SK-N-SH treated with all-trans-retinoic acid at 6 μM for 48 hours (cell line): ENCODE data around the gene CADM1.

Experiments used
- ATAC-seq: fragments of 200-7000 bp; cut with Tn5 transposase; 3 replicates; pipeline ENCODE4 v1.9.1; 2020; ENCODE audit warnings: mild to moderate bottlenecking, moderate library complexity
- ARNTL ChIP-seq: fragments of 450-650 bp; formaldehyde crosslinking; IDR thresholded peaks from 2 replicates; pipeline ENCODE4 v1.5.0; 2020; ENCODE audit warnings: low read depth, mild to moderate bottlenecking, moderate library complexity, borderline replicate concordance
- BACH2 ChIP-seq: fragments of 250-450 bp; sonication (Bioruptor Pico); IDR thresholded peaks from 2 replicates; pipeline ENCODE4 v1.9.0; 2021; ENCODE audit warnings: mild to moderate bottlenecking, borderline replicate concordance
- CSDC2 ChIP-seq: fragments of 250-450 bp; sonication (Bioruptor Pico); IDR thresholded peaks from 2 replicates; pipeline ENCODE4 v1.5.0; 2020; ENCODE audit warnings: mild to moderate bottlenecking, moderate library complexity
- CSRNP3 ChIP-seq: fragments of 250-450 bp; sonication (Bioruptor Pico); IDR thresholded peaks from 2 replicates; pipeline ENCODE4 v1.5.1; 2021; ENCODE audit warnings: mild to moderate bottlenecking, moderate library complexity
- GLIS3 ChIP-seq: fragments of 250-450 bp; sonication (Bioruptor Pico); IDR thresholded peaks from 2 replicates; pipeline ENCODE4 v1.5.0; 2020; ENCODE audit warnings: mild to moderate bottlenecking, moderate library complexity
- ISL1 ChIP-seq: fragments of 250-450 bp; sonication (Bioruptor Pico); IDR thresholded peaks from 2 replicates; pipeline ENCODE4 v2.1.2; 2022; ENCODE audit warnings: mild to moderate bottlenecking, moderate library complexity
- OSR1 ChIP-seq: fragments of 250-450 bp; sonication (Bioruptor Pico); IDR thresholded peaks from 2 replicates; pipeline ENCODE4 v1.8.0; 2022; ENCODE audit warnings: moderate library complexity, mild to moderate bottlenecking, inconsistent platforms
- PATZ1 ChIP-seq: fragments of 250-450 bp; sonication (Bioruptor Pico); IDR thresholded peaks from 2 replicates; pipeline ENCODE4 v1.8.0; 2020; ENCODE audit warnings: mild to moderate bottlenecking, moderate library complexity, borderline replicate concordance
- POU6F1 ChIP-seq: fragments of 250-450 bp; sonication (Bioruptor Pico); IDR thresholded peaks from 2 replicates; pipeline ENCODE4 v1.8.0; 2021; ENCODE audit warnings: low read depth, mild to moderate bottlenecking, moderate library complexity, borderline replicate concordance
- RARB ChIP-seq: fragments of 250-450 bp; sonication (Bioruptor Pico); IDR thresholded peaks from 2 replicates; pipeline ENCODE4 v1.8.0; 2021; ENCODE audit warnings: mild to moderate bottlenecking, moderate library complexity
- SNAI2 ChIP-seq: fragments of 250-450 bp; sonication (Bioruptor Pico); IDR thresholded peaks from 2 replicates; pipeline ENCODE4 v1.5.0; 2020; ENCODE audit warnings: mild to moderate bottlenecking, moderate library complexity
- TCF4 ChIP-seq: fragments of 250-450 bp; sonication (Bioruptor Pico); IDR thresholded peaks from 2 replicates; pipeline ENCODE4 v1.8.0; 2021; ENCODE audit warnings: mild to moderate bottlenecking, moderate library complexity, borderline replicate concordance
- TOX ChIP-seq: fragments of 250-450 bp; sonication (Bioruptor Pico); IDR thresholded peaks from 2 replicates; pipeline ENCODE4 v1.8.0; 2021; ENCODE audit warnings: mild to moderate bottlenecking, moderate library complexity, borderline replicate concordance
- TSHZ2 ChIP-seq: fragments of 250-450 bp; sonication (Bioruptor Pico); IDR thresholded peaks from 2 replicates; pipeline ENCODE4 v1.5.0; 2020; ENCODE audit warnings: mild to moderate bottlenecking, moderate library complexity
- ZC3H10 ChIP-seq: fragments of 250-450 bp; sonication (Bioruptor Pico); IDR thresholded peaks from 2 replicates; pipeline ENCODE4 v1.5.1; 2021; ENCODE audit warnings: mild to moderate bottlenecking, moderate library complexity
- ZFP30 ChIP-seq: fragments of 450-650 bp; formaldehyde crosslinking; IDR thresholded peaks from 2 replicates; pipeline ENCODE4 v1.5.0; 2022; ENCODE audit warnings: mild to moderate bottlenecking, moderate library complexity
- ZNF70 ChIP-seq: fragments of 450-650 bp; formaldehyde crosslinking; IDR thresholded peaks from 2 replicates; pipeline ENCODE4 v1.5.0; 2020; ENCODE audit warnings: mild to moderate bottlenecking, moderate library complexity
- ZNF8 ChIP-seq: fragments of 450-650 bp; formaldehyde crosslinking; IDR thresholded peaks from 2 replicates; pipeline ENCODE4 v1.5.0; 2020; ENCODE audit warnings: mild to moderate bottlenecking, moderate library complexity

The CADM1 gene

GRCh38 chr11:115524572-115524971, 20.4 kb upstream of the CADM1 start (continued):
- TF ChIP-seq PATZ1 (no peak), CSDC2 (no peak)

GRCh38 chr11:115523727-115524399, 19.6 kb upstream of the CADM1 start:
- TF ChIP-seq TCF4 (CRISPR knock-in tag) (no peak), ZFP30 (CRISPR knock-in tag) (no peak), CSDC2 (no peak), BACH2 (CRISPR knock-in tag) (no peak), ISL1 (CRISPR knock-in tag) (no peak), ZNF70 (no peak), ZC3H10 (CRISPR knock-in tag) (no peak), SNAI2 (no peak), PATZ1 (no peak), ZNF8 (CRISPR knock-in tag) (no peak), OSR1 (CRISPR knock-in tag) (no peak), GLIS3 (CRISPR knock-in tag) (no peak)
- TF ChIP-seq, all 23 proteins: peak for 0
- ATAC-seq: no peak

- TF ChIP-seq ARNTL (CRISPR knock-in tag): no peak
- no peak for TF ChIP-seq POU6F1
- TF ChIP-seq ZNF8 (CRISPR knock-in tag): no peak
- ATAC-seq: no peak
Measured at GRCh38 chr11:115522302-115522701, 18.1 kb upstream of the CADM1 start.

- no peak for TF ChIP-seq SNAI2
- TF ChIP-seq TCF4 (CRISPR knock-in tag): no peak
- no peak for TF ChIP-seq POU6F1
- TF ChIP-seq ZC3H10 (CRISPR knock-in tag): no peak
- TF ChIP-seq ZFP30 (CRISPR knock-in tag): no peak
- no peak for TF ChIP-seq ZNF8 (CRISPR knock-in tag)
- no peak for TF ChIP-seq RARB (CRISPR knock-in tag)
- no peak for TF ChIP-seq ISL1 (CRISPR knock-in tag)
- no peak for TF ChIP-seq CSRNP3
- TF ChIP-seq TOX (CRISPR knock-in tag): no peak
- no peak for TF ChIP-seq TSHZ2
- no peak for TF ChIP-seq OSR1 (CRISPR knock-in tag)
- no peak for ATAC-seq
Measured at GRCh38 chr11:115521825-115522224, 17.6 kb upstream of the CADM1 start.
